HG03039 (cell line): Measurements from ENCODE around the gene ZBTB11.
"Not testable (repeated sequence)": the region's sequence is repeated elsewhere in the genome, so short reads cannot be mapped to it uniquely, and the experiment has no call there.

Experiments
- ATAC-seq: cut with Tn5 transposase; IDR thresholded peaks from one replicate; pipeline ENCODE4 v1.9.1; 2021; ENCODE audit warnings: mild to moderate bottlenecking, moderate library complexity; ENCODE audit not compliant: unreplicated experiment

ZBTB11 gene

GRCh38 chr3:101691685-101692671 lies 15.0 kb upstream of the ZBTB11 start:
- ATAC-seq = not testable (repeated sequence)

GRCh38 chr3:101690972-101691371 lies 14.0 kb upstream of the ZBTB11 start:
- no peak for ATAC-seq

- no peak for ATAC-seq
These were observed 12.4 kb upstream of the ZBTB11 start for GRCh38 chr3:101689286-101689685.

GRCh38 chr3:101687142-101687931 lies 10.4 kb upstream of the ZBTB11 start:
- no peak for ATAC-seq

- peak; percentile 5 for ATAC-seq
These were observed 9.0 kb upstream of the ZBTB11 start for GRCh38 chr3:101685870-101686307.

- ATAC-seq = no peak
These were observed 8.1 kb upstream of the ZBTB11 start for GRCh38 chr3:101685050-101685400.

GRCh38 chr3:101680466-101680865 lies 3.5 kb upstream of the ZBTB11 start:
- no peak for ATAC-seq

GRCh38 chr3:101678837-101679236 lies 1.9 kb upstream of the ZBTB11 start:
- not testable (repeated sequence) for ATAC-seq

- no peak for ATAC-seq
These were observed 729 bp upstream of the ZBTB11 start for GRCh38 chr3:101677436-101678286.

GRCh38 chr3:101676216-101676764 lies 642 bp downstream of the ZBTB11 start:
- peak; percentile 86 for ATAC-seq

- no peak for ATAC-seq
These were observed 1.2 kb downstream of the ZBTB11 start for GRCh38 chr3:101675709-101676215.

GRCh38 chr3:101674518-101674917 lies 2.4 kb downstream of the ZBTB11 start:
- ATAC-seq = no peak

GRCh38 chr3:101673953-101674352 lies 3.0 kb downstream of the ZBTB11 start:
- no peak for ATAC-seq

- no peak for ATAC-seq
These were observed 5.9 kb downstream of the ZBTB11 start for GRCh38 chr3:101671014-101671413.

GRCh38 chr3:101667844-101668243 lies 9.1 kb downstream of the ZBTB11 start:
- no peak for ATAC-seq

GRCh38 chr3:101667331-101667730 lies 9.6 kb downstream of the ZBTB11 start:
- no peak for ATAC-seq

GRCh38 chr3:101665851-101666250 lies 11.1 kb downstream of the ZBTB11 start:
- ATAC-seq = no peak

- no peak for ATAC-seq
These were observed 11.6 kb downstream of the ZBTB11 start for GRCh38 chr3:101665357-101665756.

GRCh38 chr3:101660714-101661113 lies 16.2 kb downstream of the ZBTB11 start:
- ATAC-seq = no peak

GRCh38 chr3:101656651-101657050 lies 20.3 kb downstream of the ZBTB11 start:
- ATAC-seq = no peak
